Mucosa of stomach (tissue), 1 donor: ENCODE measurements around the gene PPP2R5A.

Experiments
- H3K27me3 ChIP-seq: one replicate; pipeline ENCODE4 v1.7.0; 2013; ENCODE audit warnings: mild to moderate bottlenecking, low read length; ENCODE audit not compliant: control insufficient read depth, insufficient read depth
- H3K36me3 ChIP-seq: one replicate; pipeline ENCODE4 v1.7.0; 2013; ENCODE audit warnings: low read length; ENCODE audit not compliant: control insufficient read depth, insufficient read depth
- H3K4me1 ChIP-seq: one replicate; pipeline ENCODE4 v1.7.0; 2013; ENCODE audit warnings: mild to moderate bottlenecking, low read length; ENCODE audit not compliant: control insufficient read depth, insufficient read depth
- H3K4me3 ChIP-seq: one replicate; pipeline ENCODE4 v1.7.0; 2013; ENCODE audit warnings: low read length
- H3K9ac ChIP-seq: one replicate; pipeline ENCODE4 v1.7.0; 2013; ENCODE audit warnings: mild to moderate bottlenecking, low read length, moderate library complexity
- H3K9me3 ChIP-seq: one replicate; pipeline ENCODE4 v1.7.0; 2013; ENCODE audit warnings: mild to moderate bottlenecking, low read length, moderate library complexity; ENCODE audit not compliant: control insufficient read depth
- donor health status: Pancreatic carcinoma.

Gene PPP2R5A

DNA sequence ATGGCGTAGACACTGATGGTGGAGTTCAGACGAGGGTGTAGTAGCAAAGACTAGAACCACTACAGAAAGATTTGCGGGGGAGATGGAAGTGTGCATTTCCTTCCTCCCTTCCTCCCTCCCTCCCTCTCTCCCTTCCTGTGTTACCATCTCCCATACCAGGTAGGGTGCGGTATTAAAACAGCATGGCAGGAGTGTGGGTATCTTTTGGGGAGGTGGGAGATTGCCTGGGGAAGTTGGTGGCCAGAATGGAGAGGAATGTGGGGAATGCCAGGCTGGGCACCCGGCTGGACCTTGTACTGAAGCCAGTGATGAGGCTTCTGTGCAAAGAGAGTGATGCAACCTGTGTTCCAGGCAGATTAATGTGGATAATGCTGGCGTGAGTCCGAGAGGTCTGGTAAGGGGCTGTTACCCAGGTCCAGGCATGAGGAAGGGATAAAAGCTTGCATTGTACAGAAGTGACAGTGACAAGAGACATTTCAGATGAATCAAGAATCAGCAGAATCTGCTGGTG, 30.3 kb upstream of the PPP2R5A start:
- H3K9me3 ChIP-seq: no peaks in the 10 kb centered on the region
- no peaks in the 10 kb centered on the region for H3K36me3 ChIP-seq
- H3K4me1 ChIP-seq: peaks cover 7% of the 10 kb centered on the region
- H3K9ac ChIP-seq: no peak overlapping the region
- no peaks in the 10 kb centered on the region for H3K27me3 ChIP-seq
- H3K4me3 ChIP-seq: no peak overlapping the region

- Histone ChIP-seq H3K27me3 (no peaks in the 10 kb centered on the region), H3K36me3 (no peaks in the 10 kb centered on the region), H3K9ac (no peak overlapping the region), H3K9me3 (no peaks in the 10 kb centered on the region), H3K4me1 (peaks cover 7% of the 10 kb centered on the region), H3K4me3 (no peak overlapping the region)
Measured at GRCh38 chr1:212255705-212256307, 29.4 kb upstream of the PPP2R5A start.

GRCh38 chr1:212256369-212256768, 28.8 kb upstream of the PPP2R5A start:
- Histone ChIP-seq H3K9ac (no peak overlapping the region), H3K36me3 (no peaks in the 10 kb centered on the region), H3K27me3 (no peaks in the 10 kb centered on the region), H3K9me3 (no peaks in the 10 kb centered on the region), H3K4me3 (no peak overlapping the region), H3K4me1 (peaks cover 12% of the 10 kb centered on the region)

DNA sequence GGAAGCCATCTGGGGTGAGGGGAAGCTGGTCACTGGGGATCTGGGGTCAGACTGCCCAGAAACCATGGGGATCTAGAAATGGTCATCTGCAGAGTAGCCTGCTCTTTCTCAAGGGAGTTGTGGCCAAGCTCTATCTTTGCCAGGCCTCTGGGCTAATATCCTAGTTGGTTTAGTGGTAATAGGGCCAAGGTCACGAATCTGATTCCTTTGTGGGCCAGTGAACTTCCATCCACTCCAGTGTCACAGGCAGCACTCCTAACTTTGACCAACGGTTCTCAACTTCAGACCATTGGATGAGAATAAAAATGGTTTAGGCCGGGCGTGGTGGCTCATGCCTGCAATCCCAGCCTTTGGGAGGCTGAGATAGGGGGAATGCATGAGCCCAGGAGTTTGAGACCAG, 28.1 kb upstream of the PPP2R5A start:
- Histone ChIP-seq H3K27me3 (no peaks in the 10 kb centered on the region), H3K9me3 (no peaks in the 10 kb centered on the region), H3K36me3 (no peaks in the 10 kb centered on the region), H3K4me1 (peaks cover 18% of the 10 kb centered on the region), H3K4me3 (no peak overlapping the region), H3K9ac (no peak overlapping the region)

DNA sequence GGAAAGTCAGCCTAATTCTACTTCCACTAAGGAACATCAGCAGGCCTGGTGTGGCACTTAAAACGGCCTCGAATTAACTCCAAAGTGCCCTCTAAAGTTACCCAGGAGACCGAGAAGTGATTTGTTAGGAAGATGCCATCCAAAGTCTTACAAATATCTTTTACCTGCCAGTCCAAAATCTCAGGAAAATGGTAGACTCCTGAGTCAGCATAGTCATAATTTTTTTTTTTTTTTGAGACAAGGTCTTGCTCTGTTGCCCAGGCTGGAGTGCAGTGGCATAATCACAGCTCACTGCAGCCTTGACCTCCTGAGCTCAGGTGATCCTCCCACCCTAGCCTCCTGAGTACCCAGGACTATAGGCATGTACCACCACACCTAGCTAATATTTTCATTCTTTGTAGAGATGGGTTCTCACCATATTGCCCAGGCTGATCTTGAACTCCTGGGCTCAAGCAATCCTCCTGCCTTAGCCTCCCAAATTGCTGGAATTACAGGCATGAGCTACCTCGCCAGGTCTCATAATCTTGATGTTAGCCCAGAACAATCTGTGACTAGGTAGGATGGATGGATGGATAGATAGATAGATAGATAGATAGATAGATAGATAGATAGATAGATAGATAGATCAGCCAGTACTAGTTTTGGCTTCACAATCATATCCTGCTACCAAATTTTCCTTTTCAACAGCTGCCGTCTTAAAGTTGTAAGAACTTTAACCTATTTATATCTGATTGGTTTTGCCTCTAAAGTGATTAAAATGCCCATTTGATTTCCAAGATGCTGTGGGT, 25.3 kb upstream of the PPP2R5A start:
- no peaks in the 10 kb centered on the region for H3K27me3 ChIP-seq
- no peak overlapping the region for H3K9ac ChIP-seq
- no peaks in the 10 kb centered on the region for H3K9me3 ChIP-seq
- no peaks in the 10 kb centered on the region for H3K36me3 ChIP-seq
- peaks cover 18% of the 10 kb centered on the region for H3K4me1 ChIP-seq
- H3K4me3 ChIP-seq: no peak overlapping the region

DNA sequence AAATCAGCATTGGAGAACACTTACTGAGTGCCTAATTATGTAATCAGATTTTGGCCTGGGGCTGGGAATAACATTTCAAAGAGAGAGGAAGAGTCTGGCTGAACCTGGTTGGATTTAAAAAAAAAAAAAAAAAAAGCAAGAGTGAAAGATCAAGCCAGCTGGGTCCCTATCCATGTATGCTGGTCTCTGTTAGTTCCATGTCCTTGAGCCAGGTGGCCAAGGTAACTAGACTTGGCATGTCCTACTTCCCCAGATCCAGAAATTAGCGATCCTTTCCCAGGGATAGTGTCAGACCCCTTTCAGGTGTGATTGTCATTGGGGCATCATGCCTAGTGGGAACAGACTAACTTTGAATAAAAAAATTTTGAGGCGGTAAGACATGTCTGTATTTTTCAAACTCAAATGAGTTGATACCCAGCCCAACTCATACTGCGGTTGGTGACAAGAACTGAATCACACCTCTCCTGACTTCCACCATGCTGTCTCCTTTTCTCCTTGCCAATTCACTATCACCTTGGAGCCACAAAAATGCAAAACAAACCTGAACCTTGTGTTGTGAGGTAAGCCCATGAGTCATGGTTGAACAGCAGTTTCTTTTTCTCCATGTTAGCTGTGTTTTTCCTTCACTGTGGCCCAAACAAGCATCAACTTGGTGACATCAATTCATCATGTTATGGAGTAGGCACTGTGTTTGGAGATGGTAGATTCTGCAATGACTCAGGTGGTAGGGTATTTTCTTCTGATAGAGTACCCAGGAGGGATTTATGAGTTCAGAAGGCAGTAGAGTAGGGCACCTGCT, 24.5 kb upstream of the PPP2R5A start:
- Histone ChIP-seq H3K36me3 (no peaks in the 10 kb centered on the region), H3K4me1 (peaks cover 18% of the 10 kb centered on the region), H3K27me3 (no peaks in the 10 kb centered on the region), H3K9me3 (no peaks in the 10 kb centered on the region), H3K4me3 (no peak overlapping the region), H3K9ac (no peak overlapping the region)

GRCh38 chr1:212261361-212261929, 23.8 kb upstream of the PPP2R5A start:
- H3K4me1 ChIP-seq: peaks cover 18% of the 10 kb centered on the region
- no peaks in the 10 kb centered on the region for H3K27me3 ChIP-seq
- no peak overlapping the region for H3K4me3 ChIP-seq
- H3K9ac ChIP-seq: peak overlapping the region; percentile 3
- H3K9me3 ChIP-seq: no peaks in the 10 kb centered on the region
- no peaks in the 10 kb centered on the region for H3K36me3 ChIP-seq

GRCh38 chr1:212267017-212267416, 18.2 kb upstream of the PPP2R5A start:
- no peak overlapping the region for H3K9ac ChIP-seq
- no peaks in the 10 kb centered on the region for H3K36me3 ChIP-seq
- H3K27me3 ChIP-seq: no peaks in the 10 kb centered on the region
- H3K4me1 ChIP-seq: no peaks in the 10 kb centered on the region
- no peak overlapping the region for H3K4me3 ChIP-seq
- H3K9me3 ChIP-seq: no peaks in the 10 kb centered on the region

GRCh38 chr1:212267460-212267859, 17.8 kb upstream of the PPP2R5A start:
- Histone ChIP-seq H3K27me3 (no peaks in the 10 kb centered on the region), H3K9me3 (no peaks in the 10 kb centered on the region), H3K36me3 (no peaks in the 10 kb centered on the region), H3K4me3 (no peak overlapping the region), H3K4me1 (no peaks in the 10 kb centered on the region), H3K9ac (no peak overlapping the region)

DNA sequence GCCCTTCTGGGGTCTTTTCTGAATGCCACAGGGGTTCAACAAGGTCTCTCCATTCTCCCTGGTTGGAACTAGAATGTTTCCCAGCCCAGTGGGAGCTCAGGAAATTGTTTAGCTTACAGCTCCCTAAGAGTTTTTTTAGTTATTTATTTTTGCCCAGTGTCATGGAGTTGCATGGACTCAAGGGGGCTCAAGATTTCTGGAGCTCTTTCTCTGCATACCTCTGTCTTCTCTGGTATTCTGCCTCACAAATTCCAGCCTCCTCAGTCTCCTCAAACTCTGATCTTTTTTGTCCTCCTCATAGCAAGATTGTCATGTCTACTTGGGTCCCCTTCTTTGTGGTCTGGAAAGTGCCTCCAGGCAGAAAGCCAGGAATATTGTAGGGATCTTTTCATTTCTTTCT, 15.9 kb upstream of the PPP2R5A start:
- Histone ChIP-seq H3K4me1 (no peaks in the 10 kb centered on the region), H3K9ac (no peak overlapping the region), H3K4me3 (no peak overlapping the region), H3K27me3 (no peaks in the 10 kb centered on the region), H3K36me3 (no peaks in the 10 kb centered on the region), H3K9me3 (no peaks in the 10 kb centered on the region)

DNA sequence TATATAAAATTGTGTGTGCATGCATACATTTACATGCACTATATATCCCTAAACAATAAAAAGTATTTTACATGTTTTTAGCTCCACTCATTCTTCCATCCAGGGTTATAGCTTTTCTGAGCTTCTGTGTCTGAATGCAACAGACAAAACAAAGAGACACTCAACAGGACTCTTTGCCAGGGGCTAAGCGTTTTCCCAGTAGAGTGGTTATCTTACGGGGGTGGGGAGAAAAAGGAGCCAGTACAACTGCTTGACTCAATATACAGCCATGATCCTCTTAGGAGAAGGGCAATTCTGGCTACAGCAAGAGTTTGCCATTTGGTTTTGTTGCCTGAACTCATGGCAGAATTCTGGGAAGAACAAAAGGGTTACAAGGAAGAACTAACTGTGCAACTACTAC, 14.6 kb upstream of the PPP2R5A start:
- H3K27me3 ChIP-seq: no peaks in the 10 kb centered on the region
- no peaks in the 10 kb centered on the region for H3K9me3 ChIP-seq
- no peak overlapping the region for H3K4me3 ChIP-seq
- H3K9ac ChIP-seq: no peak overlapping the region
- H3K36me3 ChIP-seq: no peaks in the 10 kb centered on the region
- H3K4me1 ChIP-seq: no peaks in the 10 kb centered on the region

- Histone ChIP-seq H3K27me3 (no peaks in the 10 kb centered on the region), H3K9me3 (no peaks in the 10 kb centered on the region), H3K9ac (no peak overlapping the region), H3K4me3 (no peak overlapping the region), H3K4me1 (no peaks in the 10 kb centered on the region), H3K36me3 (no peaks in the 10 kb centered on the region)
Measured at GRCh38 chr1:212271234-212271633, 14.0 kb upstream of the PPP2R5A start.
